Tibial nerve (tissue), 4 donors: ENCODE results near the gene FBLN2.

Experiments
- EP300 ChIP-seq, 2 donors: sonication (generic); formaldehyde crosslinking; IDR thresholded peaks; one replicate each; pipeline ENCODE4 v1.6.1; 2017; ENCODE audit warnings: antibody characterized with exemption in 2 of 2, mild to moderate bottlenecking in 1 of 2
- POLR2A ChIP-seq, 2 donors: fragments of 450-650 bp; IDR thresholded peaks; one replicate each; pipeline ENCODE4 v1.6.1; 2017; ENCODE audit warnings: antibody characterized with exemption in 2 of 2, mild to moderate bottlenecking in 2 of 2, moderate library complexity in 2 of 2
- TF ChIP-seq, protein P1 (sequence below), 5 experiments: fragments of 200-600 bp in 3 of 5; fragments of 450-650 bp in 2 of 5; sonication (generic) in 3 of 5; IDR thresholded peaks; one replicate each; pipeline ENCODE4 v1.5.1; 2016 to 2019; ENCODE audit warnings: antibody characterized with exemption in 5 of 5, mild to moderate bottlenecking in 3 of 5, moderate library complexity in 2 of 5

DNA sequence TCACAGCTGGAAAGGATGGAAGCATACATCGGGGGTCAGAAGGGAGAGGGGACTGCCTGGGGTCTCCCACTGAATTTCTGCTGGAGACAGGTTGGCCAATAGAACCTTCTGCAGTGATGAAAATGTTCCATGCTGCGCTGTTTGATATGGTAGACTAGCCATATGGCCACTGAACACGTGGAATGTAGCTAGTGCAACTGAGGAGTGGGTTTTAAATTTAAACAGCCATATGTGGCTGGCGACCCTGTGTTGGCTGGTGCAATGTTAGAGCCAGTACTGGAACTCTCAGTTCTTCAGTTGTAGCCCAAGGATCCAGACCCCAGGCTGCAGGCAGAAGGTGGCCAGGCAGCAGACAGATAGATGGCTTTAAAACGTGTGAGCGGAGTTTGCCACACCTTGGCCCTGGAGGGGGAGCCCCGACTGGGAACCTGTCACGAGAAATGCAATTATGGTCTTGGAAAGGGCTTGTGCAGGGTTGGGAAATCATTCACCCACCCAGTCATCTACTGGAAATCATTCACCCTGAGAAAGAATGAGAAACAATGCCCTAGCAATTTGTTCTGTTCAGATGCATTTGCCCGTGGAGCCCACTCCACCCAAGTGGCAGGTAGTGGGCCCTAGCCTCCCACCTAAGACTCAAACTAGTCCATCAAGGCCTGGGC lies 127.6 kb downstream of the FBLN2 start:
- TF ChIP-seq, protein P1, sequence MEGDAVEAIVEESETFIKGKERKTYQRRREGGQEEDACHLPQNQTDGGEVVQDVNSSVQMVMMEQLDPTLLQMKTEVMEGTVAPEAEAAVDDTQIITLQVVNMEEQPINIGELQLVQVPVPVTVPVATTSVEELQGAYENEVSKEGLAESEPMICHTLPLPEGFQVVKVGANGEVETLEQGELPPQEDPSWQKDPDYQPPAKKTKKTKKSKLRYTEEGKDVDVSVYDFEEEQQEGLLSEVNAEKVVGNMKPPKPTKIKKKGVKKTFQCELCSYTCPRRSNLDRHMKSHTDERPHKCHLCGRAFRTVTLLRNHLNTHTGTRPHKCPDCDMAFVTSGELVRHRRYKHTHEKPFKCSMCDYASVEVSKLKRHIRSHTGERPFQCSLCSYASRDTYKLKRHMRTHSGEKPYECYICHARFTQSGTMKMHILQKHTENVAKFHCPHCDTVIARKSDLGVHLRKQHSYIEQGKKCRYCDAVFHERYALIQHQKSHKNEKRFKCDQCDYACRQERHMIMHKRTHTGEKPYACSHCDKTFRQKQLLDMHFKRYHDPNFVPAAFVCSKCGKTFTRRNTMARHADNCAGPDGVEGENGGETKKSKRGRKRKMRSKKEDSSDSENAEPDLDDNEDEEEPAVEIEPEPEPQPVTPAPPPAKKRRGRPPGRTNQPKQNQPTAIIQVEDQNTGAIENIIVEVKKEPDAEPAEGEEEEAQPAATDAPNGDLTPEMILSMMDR (IDR thresholded peaks at IDR 0.05), result no peak
- TF ChIP-seq POLR2A (IDR thresholded peaks at IDR 0.05), result no peak
- no peak for TF ChIP-seq EP300 (IDR thresholded peaks at IDR 0.05)
